GM10847 (cell line): ENCODE measurements around the gene UMAD1.

Source experiments
- POLR2A ChIP-seq: IDR thresholded peaks from 2 replicates; pipeline ENCODE4 v1.6.1; 2011; ENCODE audit not compliant: insufficient read length; ENCODE audit errors: extremely low read depth

Gene UMAD1

GRCh38 chr7:7757576-7757975 is 117.0 kb downstream of the UMAD1 start:
- TF ChIP-seq POLR2A: no peak

GRCh38 chr7:7761340-7761973 is 120.9 kb downstream of the UMAD1 start:
- no peak for TF ChIP-seq POLR2A

- no peak for TF ChIP-seq POLR2A
Observed at GRCh38 chr7:7761974-7762779, 121.6 kb downstream of the UMAD1 start.

GRCh38 chr7:7764520-7765396 is 124.2 kb downstream of the UMAD1 start:
- TF ChIP-seq POLR2A: no peak

- TF ChIP-seq POLR2A: no peak
Observed at GRCh38 chr7:7765422-7765821, 124.9 kb downstream of the UMAD1 start.

- TF ChIP-seq POLR2A: no peak
Observed at GRCh38 chr7:7766671-7767070, 126.1 kb downstream of the UMAD1 start.

GRCh38 chr7:7768977-7769709 is 128.6 kb downstream of the UMAD1 start:
- TF ChIP-seq POLR2A: no peak

GRCh38 chr7:7769710-7770627 is 129.4 kb downstream of the UMAD1 start:
- no peak for TF ChIP-seq POLR2A

- no peak for TF ChIP-seq POLR2A
Observed at GRCh38 chr7:7771452-7771851, 130.9 kb downstream of the UMAD1 start.

GRCh38 chr7:7772397-7772821 is 131.9 kb downstream of the UMAD1 start:
- TF ChIP-seq POLR2A: no peak

GRCh38 chr7:7773334-7774309 is 133.1 kb downstream of the UMAD1 start:
- TF ChIP-seq POLR2A: no peak

- TF ChIP-seq POLR2A: no peak
Observed at GRCh38 chr7:7779888-7780287, 139.3 kb downstream of the UMAD1 start.

- TF ChIP-seq POLR2A: no peak
Observed at GRCh38 chr7:7783001-7783400, 142.4 kb downstream of the UMAD1 start.
